ENCODE results near the gene ABO.

DNA sequence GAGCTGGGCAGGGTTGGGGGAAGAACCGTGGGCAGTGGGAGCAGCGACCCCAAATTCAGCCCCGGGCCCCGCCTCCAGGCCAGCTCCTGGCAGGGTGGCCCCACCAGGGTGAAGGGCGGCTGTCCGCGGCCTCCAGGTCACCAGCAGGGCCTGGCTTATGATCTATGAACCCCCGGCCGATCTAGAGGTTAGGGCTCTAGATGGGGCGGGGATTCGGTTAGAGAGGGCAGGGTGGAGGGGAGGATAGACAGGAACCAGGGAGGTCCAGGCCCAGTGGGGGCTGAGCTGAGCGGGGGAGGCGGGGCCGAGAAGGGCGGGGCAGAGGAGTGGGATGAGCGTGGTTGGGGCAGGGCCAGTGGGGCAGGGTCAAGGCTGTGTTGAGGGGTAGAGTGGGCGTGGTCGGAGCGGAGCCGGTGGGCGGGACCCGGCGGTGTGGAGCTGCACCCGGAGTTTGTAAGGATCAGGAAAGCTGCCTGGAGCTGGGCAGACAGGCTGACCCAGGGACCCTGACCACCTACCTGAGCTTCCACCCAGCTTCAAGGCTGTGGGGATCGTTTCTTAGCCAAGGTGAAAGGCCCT lies 36.6 kb downstream of the ABO start:
- TF ChIP-seq, protein P1, sequence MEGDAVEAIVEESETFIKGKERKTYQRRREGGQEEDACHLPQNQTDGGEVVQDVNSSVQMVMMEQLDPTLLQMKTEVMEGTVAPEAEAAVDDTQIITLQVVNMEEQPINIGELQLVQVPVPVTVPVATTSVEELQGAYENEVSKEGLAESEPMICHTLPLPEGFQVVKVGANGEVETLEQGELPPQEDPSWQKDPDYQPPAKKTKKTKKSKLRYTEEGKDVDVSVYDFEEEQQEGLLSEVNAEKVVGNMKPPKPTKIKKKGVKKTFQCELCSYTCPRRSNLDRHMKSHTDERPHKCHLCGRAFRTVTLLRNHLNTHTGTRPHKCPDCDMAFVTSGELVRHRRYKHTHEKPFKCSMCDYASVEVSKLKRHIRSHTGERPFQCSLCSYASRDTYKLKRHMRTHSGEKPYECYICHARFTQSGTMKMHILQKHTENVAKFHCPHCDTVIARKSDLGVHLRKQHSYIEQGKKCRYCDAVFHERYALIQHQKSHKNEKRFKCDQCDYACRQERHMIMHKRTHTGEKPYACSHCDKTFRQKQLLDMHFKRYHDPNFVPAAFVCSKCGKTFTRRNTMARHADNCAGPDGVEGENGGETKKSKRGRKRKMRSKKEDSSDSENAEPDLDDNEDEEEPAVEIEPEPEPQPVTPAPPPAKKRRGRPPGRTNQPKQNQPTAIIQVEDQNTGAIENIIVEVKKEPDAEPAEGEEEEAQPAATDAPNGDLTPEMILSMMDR (IDR thresholded peaks at IDR 0.05) = no peak
- TF ChIP-seq ZNF512 (CRISPR knock-in tag; IDR thresholded peaks at IDR 0.05; ENCODE audit: borderline replicate concordance) = no peak
- no peak for TF ChIP-seq JUN (CRISPR knock-in tag; IDR thresholded peaks at IDR 0.05)
- no peak for TF ChIP-seq TCF7 (CRISPR knock-in tag; IDR thresholded peaks at IDR 0.05; ENCODE audit: low read depth)
- no peak for TF ChIP-seq FOXK1 (CRISPR knock-in tag; IDR thresholded peaks at IDR 0.05)

All from WTC11 (cell line).